Measurements from ENCODE around the gene NLRP3. TPM values are rescaled to one million over a fixed set of nuclear protein-coding genes. Genes with fewer than 3 reads are reported as not detected.

NLRP3 gene
- not detected in 5 replicates for total RNA-seq (2022; extraction: Qiagen RNA extraction; ENCODE audit: low read depth)

GRCh38 chr1:247415423-247416361, at the start of gene NLRP3:
TSS of gene NLRP3 (plus strand) at chr1:247416173. CDS start at chr1:247418801, 2,628 bp downstream.

Other genes with a start within 250 kb of the NLRP3 start
- 3.9 to 5.3 TPM (median 5.1 TPM) in 5 replicates for gene ZNF124, start 244.2 kb upstream of the NLRP3 start, total RNA-seq (2022; extraction: Qiagen RNA extraction; ENCODE audit: low read depth)
- not detected in 5 replicates for gene VN1R5, start 160.1 kb upstream of the NLRP3 start, total RNA-seq (2022; extraction: Qiagen RNA extraction; ENCODE audit: low read depth)
- gene ZNF496, start 84.3 kb upstream of the NLRP3 start, total RNA-seq (2022; extraction: Qiagen RNA extraction; ENCODE audit: low read depth): 12.6 to 21.5 TPM (median 17.4 TPM) in 5 replicates
- gene OR2B11, start 41.9 kb downstream of the NLRP3 start, total RNA-seq (2022; extraction: Qiagen RNA extraction; ENCODE audit: low read depth): not detected in 5 replicates
- not detected in 5 replicates for gene OR2C3, start 120.3 kb downstream of the NLRP3 start, total RNA-seq (2022; extraction: Qiagen RNA extraction; ENCODE audit: low read depth)
- not detected in 5 replicates for gene GCSAML, start 133.0 kb downstream of the NLRP3 start, total RNA-seq (2022; extraction: Qiagen RNA extraction; ENCODE audit: low read depth)
- gene OR2G2, start 172.2 kb downstream of the NLRP3 start, total RNA-seq (2022; extraction: Qiagen RNA extraction; ENCODE audit: low read depth): not detected in 5 replicates
- gene OR2G3, start 189.4 kb downstream of the NLRP3 start, total RNA-seq (2022; extraction: Qiagen RNA extraction; ENCODE audit: low read depth): not detected in 5 replicates

Measured in A549 treated with ZK216348 at 1 μM for 4 hours (cell line).